ENCODE data around the gene FFAR3.

- TF ChIP-seq CTCF (IDR thresholded peaks at IDR 0.05; ENCODE audit: low read depth, low read length) = no peak
- no peak for TF ChIP-seq POLR2A (IDR thresholded peaks at IDR 0.05; ENCODE audit: extremely low read depth, insufficient read length)
- TF ChIP-seq MAX (IDR thresholded peaks at IDR 0.05; ENCODE audit: low read depth, low read length) = no peak
These were observed 27.8 kb upstream of the FFAR3 start for GRCh38 chr19:35330475-35330874.
